ENCODE measurements around the gene USP15.
"Not testable (repeated sequence)": the region's sequence is repeated elsewhere in the genome, so short reads cannot be mapped to it uniquely, and the experiment has no call there.

Gene USP15

DNA sequence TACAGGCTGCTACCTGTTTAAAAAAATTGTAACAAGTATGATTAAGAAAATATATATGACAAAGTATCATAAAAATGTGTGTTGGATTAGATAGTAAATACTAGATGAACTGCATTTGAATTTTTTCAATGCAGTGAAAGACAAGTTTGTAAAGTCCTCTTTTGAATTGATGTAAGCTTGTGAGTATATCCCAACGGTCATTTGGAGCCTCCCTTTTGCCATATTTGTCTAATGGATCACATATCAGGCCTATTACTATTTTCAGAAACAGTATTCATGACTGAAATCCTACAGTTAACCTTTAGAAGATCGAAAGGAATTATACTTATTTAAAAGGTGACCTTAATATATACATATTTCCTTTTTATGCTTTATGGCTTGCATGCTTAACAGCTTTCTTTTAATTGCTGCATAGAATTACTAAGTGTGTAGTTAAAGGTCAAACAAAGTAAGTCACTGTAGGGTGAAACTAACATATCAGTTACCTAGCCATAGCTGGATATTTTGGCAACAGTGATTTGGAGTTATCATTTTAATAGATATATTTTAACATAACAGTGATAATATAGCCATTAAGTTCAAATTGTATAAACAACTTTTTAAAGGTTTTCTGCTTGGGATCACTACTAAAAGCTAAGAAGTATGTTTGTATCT lies 53.6 kb downstream of the USP15 start:
- FAIRE-seq (no peak), DNase-seq (ENCODE audit: extremely low spot score, insufficient read length, low read depth) (no peak)

- DNase-seq (ENCODE audit: extremely low spot score, insufficient read length, low read depth) (no peak), FAIRE-seq (no peak)
Measured at GRCh38 chr12:62317017-62317416, 56.8 kb downstream of the USP15 start.

DNA sequence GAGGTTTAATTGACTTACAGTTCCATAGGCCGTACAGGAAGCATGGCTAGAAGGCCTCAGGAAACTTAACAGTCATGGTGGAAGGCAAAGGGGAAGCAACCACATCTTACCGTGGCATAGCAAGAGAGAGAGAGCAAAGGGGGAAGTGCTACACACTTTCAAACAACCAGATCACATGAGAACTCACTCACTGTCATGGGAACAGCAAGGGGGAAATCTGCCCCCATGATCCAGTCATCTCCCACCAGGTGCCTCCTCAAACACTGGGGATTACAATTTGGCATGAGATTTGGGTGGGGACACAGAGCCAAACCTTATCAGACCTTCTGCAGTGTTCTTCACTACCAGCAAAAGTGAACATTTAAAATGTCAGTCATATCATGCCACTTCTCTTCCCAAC lies 58.9 kb downstream of the USP15 start:
- FAIRE-seq: no peak

DNA sequence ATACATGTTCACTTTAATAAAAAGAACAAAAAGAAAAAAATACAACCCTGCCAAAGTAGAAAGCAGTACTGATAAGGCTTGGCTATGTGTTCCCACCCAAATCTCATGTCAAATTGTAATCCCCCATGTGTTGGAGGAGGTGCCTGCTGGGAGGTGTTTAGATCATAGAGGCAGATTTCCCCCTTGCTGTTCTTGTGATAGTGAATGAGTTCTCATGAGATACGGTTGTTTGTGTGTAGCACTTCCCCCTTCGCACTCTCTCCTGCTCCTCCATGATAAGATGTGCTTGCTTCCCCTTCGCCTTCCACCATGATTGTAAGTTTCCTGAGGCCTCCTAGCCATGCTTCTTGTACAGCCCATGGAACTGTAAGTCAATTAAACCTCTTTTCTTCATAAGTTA lies 59.9 kb downstream of the USP15 start:
- DNase-seq (ENCODE audit: extremely low spot score, insufficient read length, low read depth) (no peak), FAIRE-seq (no peak)

More for the DNA sequence above, 58.9 kb downstream of the USP15 start:
- DNase-seq (ENCODE audit: extremely low spot score, insufficient read length, low read depth): no peak

- FAIRE-seq (no peak), DNase-seq (ENCODE audit: extremely low spot score, insufficient read length, low read depth) (no peak)
Measured at GRCh38 chr12:62323386-62323785, 63.2 kb downstream of the USP15 start.

GRCh38 chr12:62328296-62328921 lies 68.2 kb downstream of the USP15 start:
- FAIRE-seq: no peak
- no peak for DNase-seq (ENCODE audit: extremely low spot score, insufficient read length, low read depth)

GRCh38 chr12:62331306-62331705 lies 71.1 kb downstream of the USP15 start:
- FAIRE-seq (no peak), DNase-seq (ENCODE audit: extremely low spot score, insufficient read length, low read depth) (no peak)

DNA sequence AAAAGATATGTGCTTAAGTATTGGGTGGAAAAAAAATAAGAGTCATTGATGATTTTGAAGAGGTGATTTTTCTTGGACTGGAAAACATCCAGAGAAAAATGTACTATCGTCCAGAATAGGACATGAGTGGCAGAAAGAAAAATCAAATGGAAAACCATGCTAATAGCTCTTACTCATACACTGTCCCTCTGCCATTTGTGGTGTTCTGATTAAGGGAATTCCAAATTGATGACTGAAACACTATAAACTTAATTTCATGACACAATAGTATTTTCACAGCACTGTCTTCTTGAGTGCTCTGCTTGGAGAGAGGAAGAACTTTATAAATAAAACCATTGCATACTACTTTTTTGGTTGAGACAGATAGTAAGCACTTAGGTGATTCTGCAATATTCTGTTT lies 72.4 kb downstream of the USP15 start:
- FAIRE-seq: no peak
- no peak for DNase-seq (ENCODE audit: extremely low spot score, insufficient read length, low read depth)

DNA sequence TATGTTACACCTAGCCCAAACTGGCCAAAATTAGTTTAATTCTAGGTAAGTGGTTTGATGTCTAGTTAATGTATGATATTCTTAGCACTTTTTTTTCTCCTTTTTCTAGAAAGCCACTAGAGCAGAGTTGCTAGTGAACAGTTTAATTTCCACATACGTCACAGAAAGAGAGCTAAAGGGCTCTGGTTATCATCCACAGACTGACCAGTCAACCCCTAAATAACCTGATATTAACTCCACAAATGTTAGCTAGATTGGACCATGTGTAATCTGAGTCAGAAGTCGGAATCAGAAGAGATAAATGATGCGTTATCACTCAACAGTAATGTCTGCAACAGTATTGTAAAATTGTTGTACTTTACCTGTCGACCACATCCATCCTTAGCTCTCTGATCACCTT lies 74.9 kb downstream of the USP15 start:
- DNase-seq (ENCODE audit: extremely low spot score, insufficient read length, low read depth) (no peak), FAIRE-seq (no peak)

DNA sequence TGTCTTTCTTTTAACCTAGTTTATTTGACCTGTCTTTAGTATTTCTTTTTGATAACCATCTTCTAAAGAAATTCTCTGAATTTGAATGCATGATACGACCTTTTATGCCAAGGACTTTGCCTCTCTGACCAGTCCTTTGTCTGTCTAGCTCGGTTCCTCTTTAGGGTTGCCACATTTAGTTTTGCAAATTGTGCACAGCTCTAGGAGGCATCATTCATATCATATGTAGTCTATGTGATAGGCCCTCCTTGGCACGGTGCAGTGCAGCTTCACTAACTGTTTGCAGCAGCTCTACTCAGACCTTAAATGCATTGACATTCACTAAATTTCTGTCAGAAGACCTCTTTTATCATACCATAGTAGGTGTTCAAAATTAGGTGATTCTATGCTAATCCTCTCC lies 75.6 kb downstream of the USP15 start:
- DNase-seq (ENCODE audit: extremely low spot score, insufficient read length, low read depth) (no peak), FAIRE-seq (no peak)

GRCh38 chr12:62337643-62338042 lies 77.4 kb downstream of the USP15 start:
- not testable (repeated sequence) for FAIRE-seq

GRCh38 chr12:62342614-62343303 lies 82.6 kb downstream of the USP15 start:
- FAIRE-seq; DNase-seq (ENCODE audit: extremely low spot score, insufficient read length, low read depth): not testable (repeated sequence)

More at GRCh38 chr12:62337643-62338042, 77.4 kb downstream of the USP15 start:
- not testable (repeated sequence) for DNase-seq (ENCODE audit: extremely low spot score, insufficient read length, low read depth)

GRCh38 chr12:62343304-62344120 lies 83.3 kb downstream of the USP15 start:
- FAIRE-seq; DNase-seq (ENCODE audit: extremely low spot score, insufficient read length, low read depth): not testable (repeated sequence)

- FAIRE-seq; DNase-seq (ENCODE audit: extremely low spot score, insufficient read length, low read depth): not testable (repeated sequence)
Measured at GRCh38 chr12:62344731-62345556, 84.7 kb downstream of the USP15 start.

GRCh38 chr12:62345667-62346066 lies 85.5 kb downstream of the USP15 start:
- no peak for FAIRE-seq

GRCh38 chr12:62346817-62347216 lies 86.6 kb downstream of the USP15 start:
- FAIRE-seq (no peak), DNase-seq (ENCODE audit: extremely low spot score, insufficient read length, low read depth) (no peak)

More at GRCh38 chr12:62345667-62346066, 85.5 kb downstream of the USP15 start:
- DNase-seq (ENCODE audit: extremely low spot score, insufficient read length, low read depth): no peak

DNA sequence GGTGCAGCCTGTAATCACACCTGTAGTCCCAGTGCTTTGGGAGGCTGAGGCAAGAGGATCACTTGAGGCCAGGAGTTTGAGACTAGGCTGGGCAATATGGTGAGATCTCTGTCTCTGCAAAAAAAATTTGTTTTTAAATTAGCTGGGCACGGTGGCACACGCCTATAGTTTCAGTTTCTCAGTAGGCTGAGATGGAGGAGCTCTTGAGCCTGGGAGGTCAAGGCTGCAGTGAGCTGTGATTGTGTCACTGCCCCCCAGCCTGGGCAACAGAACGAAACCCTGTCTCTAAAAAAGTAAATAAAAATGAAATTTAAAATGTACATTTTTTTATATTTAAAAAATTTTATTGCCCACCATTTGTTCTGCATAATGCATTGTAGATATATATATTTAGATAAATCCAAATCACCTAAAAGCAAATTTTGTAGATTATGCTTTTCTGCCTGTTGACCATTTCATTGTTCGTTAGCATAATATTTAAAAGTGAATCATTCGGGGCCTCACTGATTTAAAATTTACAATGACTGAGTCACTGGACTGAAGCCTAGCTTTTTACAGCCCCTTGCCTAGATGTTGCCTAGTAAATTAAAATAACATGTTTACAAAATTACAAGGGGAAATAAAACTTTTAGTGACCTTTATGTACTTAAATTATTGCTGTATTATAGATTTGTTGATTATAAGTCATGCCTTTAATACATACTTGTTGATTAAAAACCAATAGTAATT lies 87.9 kb downstream of the USP15 start:
- FAIRE-seq (no peak), DNase-seq (ENCODE audit: extremely low spot score, insufficient read length, low read depth) (no peak)

- DNase-seq (ENCODE audit: extremely low spot score, insufficient read length, low read depth) (no peak), FAIRE-seq (peak; percentile 42)
Measured at GRCh38 chr12:62350554-62350953, 90.3 kb downstream of the USP15 start.

DNA sequence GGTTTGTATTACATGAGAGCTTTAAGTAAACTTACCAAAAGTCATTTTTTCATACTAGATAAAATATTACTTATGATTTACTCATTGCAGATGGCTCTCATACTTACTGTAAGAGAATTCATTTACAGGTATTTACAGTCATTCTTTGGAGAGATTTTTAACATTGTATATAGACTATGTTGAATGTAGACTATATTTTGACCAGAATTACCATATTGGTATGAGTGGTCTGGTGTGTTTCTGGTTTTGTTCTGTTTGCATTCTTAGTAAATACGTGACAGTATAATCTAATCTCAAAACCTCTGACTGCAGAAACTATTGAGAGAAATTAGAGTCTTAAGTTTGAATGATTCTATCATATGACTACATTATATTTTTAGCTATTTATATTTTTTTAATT lies 91.1 kb downstream of the USP15 start:
- DNase-seq (ENCODE audit: extremely low spot score, insufficient read length, low read depth) (no peak), FAIRE-seq (no peak)
